DMS53 (cell line): ENCODE results near the gene TMEM108.

Source experiments
- DNase-seq: peaks from one replicate; lab custom pipeline; 2025; lab: John Stamatoyannopoulos, UW

TMEM108 gene

GRCh38 chr3:133162670-133163305 lies 124.6 kb downstream of the TMEM108 start:
- DNase-seq = no peak

GRCh38 chr3:133167340-133168024 lies 129.3 kb downstream of the TMEM108 start:
- DNase-seq = no peak

- DNase-seq = no peak
These were observed 129.8 kb downstream of the TMEM108 start for GRCh38 chr3:133168025-133168401.

- no peak for DNase-seq
These were observed 131.3 kb downstream of the TMEM108 start for GRCh38 chr3:133169331-133170068.

- no peak for DNase-seq
These were observed 133.6 kb downstream of the TMEM108 start for GRCh38 chr3:133171831-133172230.

- no peak for DNase-seq
These were observed 143.4 kb downstream of the TMEM108 start for GRCh38 chr3:133181392-133182150.

- DNase-seq = no peak
These were observed 149.7 kb downstream of the TMEM108 start for GRCh38 chr3:133187870-133188379.

GRCh38 chr3:133188996-133189395 lies 150.8 kb downstream of the TMEM108 start:
- DNase-seq = peak; percentile 40

GRCh38 chr3:133189893-133190292 lies 151.7 kb downstream of the TMEM108 start:
- DNase-seq = no peak

GRCh38 chr3:133191818-133192217 lies 153.6 kb downstream of the TMEM108 start:
- no peak for DNase-seq

GRCh38 chr3:133192363-133192945 lies 154.3 kb downstream of the TMEM108 start:
- DNase-seq = no peak

GRCh38 chr3:133192967-133193366 lies 154.8 kb downstream of the TMEM108 start:
- DNase-seq = no peak

- DNase-seq = no peak
These were observed 158.3 kb downstream of the TMEM108 start for GRCh38 chr3:133196527-133196926.

GRCh38 chr3:133197619-133198018 lies 159.4 kb downstream of the TMEM108 start:
- DNase-seq = no peak

GRCh38 chr3:133206921-133207320 lies 168.7 kb downstream of the TMEM108 start:
- no peak for DNase-seq

- DNase-seq = peak; percentile 74
These were observed 170.0 kb downstream of the TMEM108 start for GRCh38 chr3:133208184-133208583.

GRCh38 chr3:133209871-133210550 lies 171.8 kb downstream of the TMEM108 start:
- no peak for DNase-seq

- DNase-seq = no peak
These were observed 172.5 kb downstream of the TMEM108 start for GRCh38 chr3:133210656-133211055.

- no peak for DNase-seq
These were observed 173.3 kb downstream of the TMEM108 start for GRCh38 chr3:133211449-133211848.

GRCh38 chr3:133211856-133212255 lies 173.7 kb downstream of the TMEM108 start:
- no peak for DNase-seq

GRCh38 chr3:133213937-133214336 lies 175.7 kb downstream of the TMEM108 start:
- DNase-seq = peak; percentile 6
